Measurements from ENCODE around the gene WAPL. TPM values are rescaled to one million over a fixed set of nuclear protein-coding genes. Genes with fewer than 3 reads are reported as not detected.
A peak's percentile ranks its signal among the peaks of the same experiment; 100 is the strongest.

Gene WAPL
- total and polyA plus RNA-seq, 9 of the 15 experiments (the other 6 are each of a cell fraction or from before 2014, with no cell fraction given) = 14.3 to 36.4 (median 25.3) TPM

DNA sequence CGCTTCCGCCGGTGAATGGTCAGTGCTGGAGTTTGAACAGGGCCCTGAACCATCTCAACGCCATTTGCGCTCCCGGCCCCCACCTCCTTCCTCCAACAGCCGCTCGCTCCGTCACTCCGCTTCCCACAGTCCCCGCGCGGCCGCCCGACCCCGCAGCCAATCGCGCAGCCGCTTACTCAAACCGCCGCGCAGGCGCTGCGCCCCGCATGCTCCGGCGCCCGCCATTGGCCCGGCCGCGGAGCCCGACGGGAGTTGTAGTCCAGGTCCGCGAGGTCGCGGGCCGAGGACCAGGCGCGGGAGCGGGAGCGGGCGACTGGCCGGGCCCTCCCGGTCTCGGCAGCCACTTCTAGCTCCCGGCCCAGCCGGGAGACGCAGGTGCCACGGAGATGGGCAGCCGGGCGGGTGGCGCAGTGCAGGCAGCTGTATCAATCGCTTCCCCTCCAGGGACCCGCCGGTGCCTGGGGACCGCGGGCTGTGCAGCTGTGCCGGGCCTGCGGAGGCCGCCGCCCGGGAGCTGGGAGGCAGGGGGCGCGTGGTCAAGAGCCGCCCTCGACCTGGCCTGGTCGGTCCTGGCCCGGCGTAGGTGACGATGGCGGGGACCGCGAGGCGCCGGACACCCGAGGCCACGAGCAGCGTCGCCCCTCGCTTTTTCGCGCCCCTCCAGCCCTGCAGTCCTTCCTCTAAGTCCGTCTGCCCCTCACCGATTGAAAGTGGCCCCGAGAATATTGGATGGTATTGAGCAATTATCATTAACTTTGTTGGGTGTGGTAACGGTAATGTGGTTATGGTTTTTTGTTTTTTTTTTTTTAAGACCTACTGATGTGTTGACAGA, at the start of gene WAPL (continued):
- TF ChIP-seq, protein P1, sequence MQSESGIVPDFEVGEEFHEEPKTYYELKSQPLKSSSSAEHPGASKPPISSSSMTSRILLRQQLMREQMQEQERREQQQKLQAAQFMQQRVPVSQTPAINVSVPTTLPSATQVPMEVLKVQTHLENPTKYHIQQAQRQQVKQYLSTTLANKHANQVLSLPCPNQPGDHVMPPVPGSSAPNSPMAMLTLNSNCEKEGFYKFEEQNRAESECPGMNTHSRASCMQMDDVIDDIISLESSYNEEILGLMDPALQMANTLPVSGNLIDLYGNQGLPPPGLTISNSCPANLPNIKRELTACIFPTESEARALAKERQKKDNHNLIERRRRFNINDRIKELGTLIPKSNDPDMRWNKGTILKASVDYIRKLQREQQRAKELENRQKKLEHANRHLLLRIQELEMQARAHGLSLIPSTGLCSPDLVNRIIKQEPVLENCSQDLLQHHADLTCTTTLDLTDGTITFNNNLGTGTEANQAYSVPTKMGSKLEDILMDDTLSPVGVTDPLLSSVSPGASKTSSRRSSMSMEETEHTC (IDR thresholded peaks at IDR 0.05) = no peak
- no peak for TF ChIP-seq THRAP3 (IDR thresholded peaks at IDR 0.05; ENCODE audit: borderline replicate concordance)
- no peak for TF ChIP-seq NBN (IDR thresholded peaks at IDR 0.05; ENCODE audit: low read depth)
- no peak for TF ChIP-seq BCOR (IDR thresholded peaks at IDR 0.05)
- peak; percentile 95 for TF ChIP-seq HCFC1 (IDR thresholded peaks at IDR 0.05; ENCODE audit: low read depth, low read length)
- no peak for TF ChIP-seq EZH2 (IDR thresholded peaks at IDR 0.05; ENCODE audit: borderline replicate concordance, low read depth, low read length)
- TF ChIP-seq PYGO2 (tag; IDR thresholded peaks at IDR 0.05) = no peak
- TF ChIP-seq ZNF79 (CRISPR knock-in tag; IDR thresholded peaks at IDR 0.05; ENCODE audit: low read depth) = no peak
- TF ChIP-seq EP300 (IDR thresholded peaks at IDR 0.05; ENCODE audit: low read length) = no peak
- no peak for TF ChIP-seq FOXK1 (CRISPR knock-in tag; IDR thresholded peaks at IDR 0.05; ENCODE audit: borderline replicate concordance)
- TF ChIP-seq GABPB2 (CRISPR knock-in tag; conservative IDR thresholded peaks at IDR 0.05) = no peak
- no peak for TF ChIP-seq ETS2 (tag; IDR thresholded peaks at IDR 0.05; ENCODE audit: borderline replicate concordance, poor library complexity, severe bottlenecking)
- TF ChIP-seq PRPF4 (IDR thresholded peaks at IDR 0.05; ENCODE audit: insufficient read depth, low read depth, low read length, poor library complexity, severe bottlenecking) = no peak
- TF ChIP-seq, protein P2, sequence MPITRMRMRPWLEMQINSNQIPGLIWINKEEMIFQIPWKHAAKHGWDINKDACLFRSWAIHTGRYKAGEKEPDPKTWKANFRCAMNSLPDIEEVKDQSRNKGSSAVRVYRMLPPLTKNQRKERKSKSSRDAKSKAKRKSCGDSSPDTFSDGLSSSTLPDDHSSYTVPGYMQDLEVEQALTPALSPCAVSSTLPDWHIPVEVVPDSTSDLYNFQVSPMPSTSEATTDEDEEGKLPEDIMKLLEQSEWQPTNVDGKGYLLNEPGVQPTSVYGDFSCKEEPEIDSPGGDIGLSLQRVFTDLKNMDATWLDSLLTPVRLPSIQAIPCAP (CRISPR knock-in tag; IDR thresholded peaks at IDR 0.05; ENCODE audit: borderline replicate concordance) = no peak
- no peak for TF ChIP-seq TAF7 (tag; IDR thresholded peaks at IDR 0.05)
- TF ChIP-seq FUS (optimal IDR thresholded peaks at IDR 0.05; ENCODE audit: low read depth, low read length) = no peak
- no peak for TF ChIP-seq LCOR (CRISPR knock-in tag; IDR thresholded peaks at IDR 0.05)
- TF ChIP-seq CTBP1 (IDR thresholded peaks at IDR 0.05; ENCODE audit: borderline replicate concordance) = peak; percentile 69
- TF ChIP-seq TFAM (CRISPR knock-in tag; conservative IDR thresholded peaks at IDR 0.05) = no peak
- no peak for TF ChIP-seq HIVEP1 (CRISPR knock-in tag; IDR thresholded peaks at IDR 0.05)
- no peak for TF ChIP-seq TAF9B (IDR thresholded peaks at IDR 0.05; ENCODE audit: partially characterized antibody)
- TF ChIP-seq HEY1 (CRISPR knock-in tag; IDR thresholded peaks at IDR 0.05; ENCODE audit: borderline replicate concordance) = no peak
- no peak for TF ChIP-seq KDM2B (CRISPR knock-in tag; IDR thresholded peaks at IDR 0.05)
- TF ChIP-seq STAT6 (CRISPR knock-in tag; IDR thresholded peaks at IDR 0.05) = no peak
- TF ChIP-seq CBFA2T2 (conservative IDR thresholded peaks at IDR 0.05) = no peak
- TF ChIP-seq HNRNPH1 (optimal IDR thresholded peaks at IDR 0.05; ENCODE audit: low read depth, low read length) = no peak

All from K562 (cell line).